Endometrial microvascular endothelial cells (primary cell): ENCODE results near the gene DYNC1LI1. TPM values are rescaled to one million over a fixed set of nuclear protein-coding genes. Genes with fewer than 3 reads are reported as not detected.

ENCODE experiments used
- total RNA-seq: library from RNA; depleted of rRNA; stranded (reverse); fragments of >200 nt; gene quantifications from one replicate; pipeline ENCODE4 v1.2.3, GENCODE V29; 2015; ENCODE audit errors: inconsistent ontology term

DYNC1LI1 gene
- total RNA-seq, 1 donor from 2014 or later = 41.3 TPM

Other genes starting within 250 kb of the DYNC1LI1 start
- 40.7 TPM for gene CMTM7, start 179.0 kb downstream of the DYNC1LI1 start, total RNA-seq
- gene CMTM6, start 68.0 kb downstream of the DYNC1LI1 start, total RNA-seq = 102 TPM
- gene CNOT10, start 114.3 kb upstream of the DYNC1LI1 start, total RNA-seq = 14.8 TPM
- not detected for gene TRIM71, start 247.1 kb upstream of the DYNC1LI1 start, total RNA-seq